RWPE1 (cell line): Measurements from ENCODE around the gene CACNG5.
"Not testable (repeated sequence)": the region's sequence is repeated elsewhere in the genome, so short reads cannot be mapped to it uniquely, and the experiment has no call there.

Experiments
- CTCF ChIA-PET: fragments of 350-600 bp; sonication (Branson Sonifier 250); formaldehyde crosslinking; extraction: SDS; loops from one replicate; lab custom pipeline; 2021; lab: Yijun Ruan, JAX
- POLR2A ChIA-PET: fragments of 400-600 bp; formaldehyde crosslinking; extraction: SDS; loops from one replicate; lab custom pipeline; 2020; ENCODE audit warnings: antibody characterized with exemption; ENCODE audit not compliant: low non-redundant PET; lab: Yijun Ruan, JAX
- DNase-seq: peaks from one replicate; pipeline ENCODE4 v3.0.0; 2012; ENCODE audit warnings: low spot score
- H3K27ac ChIP-seq: fragments of 450-650 bp; 2 replicates; pipeline ENCODE4 v1.5.1; 2017
- CTCF ChIP-seq: fragments of 450-650 bp; conservative IDR thresholded peaks from 2 replicates; pipeline ENCODE4 v1.5.1; 2017; ENCODE audit warnings: low read depth, mild to moderate bottlenecking

CACNG5 gene

DNA sequence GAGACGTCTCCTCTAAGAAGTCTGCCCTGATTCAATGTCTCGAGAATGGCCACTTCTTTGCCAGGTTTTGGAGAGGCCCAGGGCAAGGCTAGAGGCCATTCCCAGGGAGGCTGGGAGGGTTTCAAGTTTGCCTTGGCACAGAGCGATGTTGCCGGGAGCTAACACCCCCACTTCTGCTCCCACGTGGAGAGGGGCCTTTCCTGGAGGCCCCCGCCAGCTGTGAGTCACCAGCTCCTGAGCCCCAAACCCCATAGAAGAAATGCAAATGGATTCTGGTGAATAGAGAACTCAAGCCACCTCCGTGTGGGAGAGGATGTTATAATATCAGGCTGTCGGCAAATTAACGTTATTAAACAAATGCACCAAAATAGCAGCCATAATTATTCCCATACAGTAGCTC is 62.2 kb downstream of the CACNG5 start:
- no peak overlapping the region for H3K27ac ChIP-seq
- no peak for TF ChIP-seq CTCF
- ChIA-PET POLR2A (no interaction called here), CTCF (interaction anchor here (0.9 to 2.0 kb wide), 2 partner anchors 18 to 169 kb away, joined by 3 to 4 read pairs; no protein-coding TSS in a partner anchor)
- no peak for DNase-seq

DNA sequence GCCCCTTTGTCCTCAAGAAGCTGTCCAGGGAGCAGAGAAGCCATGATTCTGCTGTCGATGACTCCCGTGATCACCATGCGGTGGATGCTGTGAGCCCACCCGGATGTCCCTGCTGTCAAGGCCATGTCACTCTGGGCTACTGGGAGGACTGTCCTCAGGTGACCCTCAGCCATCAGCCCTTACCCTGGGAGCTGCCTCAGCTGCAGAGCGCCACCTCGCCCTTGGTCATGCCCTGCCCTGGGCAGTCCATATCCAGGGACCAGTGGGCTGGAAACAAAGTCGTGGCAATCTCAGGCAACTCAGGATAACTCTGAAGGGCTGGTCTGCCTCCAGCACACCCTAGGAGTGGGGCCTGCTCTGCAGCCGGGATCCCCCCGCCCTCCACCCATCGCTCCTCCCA is 63.6 kb downstream of the CACNG5 start:
- POLR2A ChIA-PET = no interaction called here
- H3K27ac ChIP-seq = no peak overlapping the region
- DNase-seq = no peak
- CTCF ChIA-PET = no interaction called here
- no peak for TF ChIP-seq CTCF

GRCh38 chr17:66900126-66901010 is 65.5 kb downstream of the CACNG5 start:
- peak; percentile 37 for TF ChIP-seq CTCF
- no peak overlapping the region for H3K27ac ChIP-seq
- peak; percentile 44 for DNase-seq
- CTCF ChIA-PET = interaction anchor here (0.5 to 1.4 kb wide), 9 partner anchors 10 to 799 kb away, joined by 3 to 10 read pairs (median 3); no protein-coding TSS in a partner anchor
- POLR2A ChIA-PET = no interaction called here

- H3K27ac ChIP-seq, DNase-seq, POLR2A ChIA-PET, CTCF ChIA-PET: not testable (repeated sequence)
Observed at GRCh38 chr17:66903296-66903695, 68.4 kb downstream of the CACNG5 start.

GRCh38 chr17:66903781-66904180 is 68.9 kb downstream of the CACNG5 start:
- POLR2A ChIA-PET = no interaction called here
- CTCF ChIA-PET = interaction anchor here (1.4 kb wide), 1 partner anchor 176 kb away, joined by 5 read pairs; no protein-coding TSS in a partner anchor

GRCh38 chr17:66904760-66905624 is 70.1 kb downstream of the CACNG5 start:
- CTCF ChIA-PET = interaction anchor here (1.4 kb wide), 1 partner anchor 177 kb away, joined by 5 read pairs; no protein-coding TSS in a partner anchor
- TF ChIP-seq CTCF = no peak
- POLR2A ChIA-PET = no interaction called here
- peak overlapping the region; percentile 90 for H3K27ac ChIP-seq
- DNase-seq = peak; percentile 71

More at GRCh38 chr17:66903781-66904180, 68.9 kb downstream of the CACNG5 start:
- H3K27ac ChIP-seq = peak overlapping the region; percentile 90
- DNase-seq = no peak
- TF ChIP-seq CTCF = no peak
